Stimulated activated CD4-positive, alpha-beta T cell treated with anti-CD3 and anti-CD28 coated beads, Interleukin-12 subunit alpha, Interleukin-12 subunit beta, amount 100 ng/mL, for 48 hours (primary cell): Measurements from ENCODE around the gene SRSF7.
"Not testable (repeated sequence)": the region's sequence is repeated elsewhere in the genome, so short reads cannot be mapped to it uniquely, and the experiment has no call there.

Source experiments
- DNase-seq, 3 donors: peaks; one replicate each; pipeline ENCODE4 v3.0.0-alpha.2; 2020; ENCODE audit warnings: low read depth in 2 of 3, low spot score in 1 of 3

SRSF7 gene

GRCh38 chr2:38703336-38703735 lies 47.8 kb downstream of the SRSF7 start:
- not testable (repeated sequence) for DNase-seq

DNA sequence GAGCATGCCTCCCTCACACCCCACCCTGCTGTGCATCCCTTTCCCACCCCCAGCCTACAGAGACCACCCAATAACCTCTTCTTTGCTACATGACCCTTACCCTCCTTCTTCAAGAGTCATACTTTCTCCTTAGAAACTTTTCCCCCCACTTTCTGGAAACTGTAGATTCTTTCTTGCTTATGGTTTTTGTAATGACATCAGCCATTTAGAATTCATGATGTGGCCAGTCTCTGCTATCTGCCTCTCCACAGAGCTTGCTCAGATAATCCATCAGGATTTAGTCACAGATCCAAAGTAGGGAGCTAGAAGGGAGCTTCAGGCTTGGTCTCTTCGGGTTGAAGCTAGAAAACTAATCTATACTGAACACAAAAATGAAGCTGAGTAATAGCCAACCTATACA lies 48.7 kb downstream of the SRSF7 start:
- DNase-seq: no peak

- no peak for DNase-seq
Measured at GRCh38 chr2:38701542-38701941, 49.6 kb downstream of the SRSF7 start.

- DNase-seq: no peak
Measured at GRCh38 chr2:38700881-38701458, 50.2 kb downstream of the SRSF7 start.

DNA sequence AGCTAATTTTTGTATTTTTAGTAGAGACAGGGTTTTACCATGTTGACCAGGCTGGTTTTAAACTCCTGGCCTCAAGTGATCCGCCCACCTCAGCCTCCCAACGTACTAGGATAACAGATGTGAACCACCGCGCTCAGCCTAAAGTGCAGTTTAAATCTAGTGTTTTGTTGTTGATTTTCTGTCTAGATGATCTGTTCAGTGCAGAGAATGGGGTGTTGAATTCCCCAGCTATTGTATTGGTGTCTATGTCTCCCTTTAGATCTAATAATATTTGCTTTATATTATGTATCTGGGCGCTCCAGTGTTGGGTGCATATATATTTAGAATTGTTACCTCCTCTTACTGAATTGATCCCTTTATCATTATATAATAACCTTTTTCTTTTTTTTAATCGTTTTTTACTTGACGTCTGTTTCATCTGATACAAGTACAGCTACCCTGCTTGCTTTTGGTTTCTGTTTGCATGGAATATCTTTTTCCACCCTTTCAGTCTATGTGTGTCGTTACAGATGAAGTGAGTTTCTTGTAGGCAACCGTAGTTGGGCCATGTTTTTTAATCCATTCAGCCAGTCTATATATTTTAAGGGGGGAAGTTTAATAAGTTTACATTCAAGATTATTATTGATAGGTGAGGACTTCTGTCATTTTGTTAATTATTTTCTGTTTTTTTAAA lies 50.9 kb downstream of the SRSF7 start:
- no peak for DNase-seq

GRCh38 chr2:38698467-38699003 lies 52.6 kb downstream of the SRSF7 start:
- no peak for DNase-seq

- DNase-seq: no peak
Measured at GRCh38 chr2:38697116-38697840, 53.9 kb downstream of the SRSF7 start.
